K562 treated with DMSO at 1 percent for 24 hours (cell line): Measurements from ENCODE around the gene MYMK. TPM values are rescaled to one million over a fixed set of nuclear protein-coding genes. Genes with fewer than 3 reads are reported as not detected.

ENCODE experiments used
- total RNA-seq: library from RNA; unstranded; fragments of 300-600 nt; gene quantifications from 2 replicates; pipeline ENCODE4 v1.2.3, GENCODE V29; 2022; ENCODE audit warnings: low read depth; ENCODE audit not compliant: insufficient read depth

The MYMK gene
- not detected in 2 replicates for total RNA-seq

DNA sequence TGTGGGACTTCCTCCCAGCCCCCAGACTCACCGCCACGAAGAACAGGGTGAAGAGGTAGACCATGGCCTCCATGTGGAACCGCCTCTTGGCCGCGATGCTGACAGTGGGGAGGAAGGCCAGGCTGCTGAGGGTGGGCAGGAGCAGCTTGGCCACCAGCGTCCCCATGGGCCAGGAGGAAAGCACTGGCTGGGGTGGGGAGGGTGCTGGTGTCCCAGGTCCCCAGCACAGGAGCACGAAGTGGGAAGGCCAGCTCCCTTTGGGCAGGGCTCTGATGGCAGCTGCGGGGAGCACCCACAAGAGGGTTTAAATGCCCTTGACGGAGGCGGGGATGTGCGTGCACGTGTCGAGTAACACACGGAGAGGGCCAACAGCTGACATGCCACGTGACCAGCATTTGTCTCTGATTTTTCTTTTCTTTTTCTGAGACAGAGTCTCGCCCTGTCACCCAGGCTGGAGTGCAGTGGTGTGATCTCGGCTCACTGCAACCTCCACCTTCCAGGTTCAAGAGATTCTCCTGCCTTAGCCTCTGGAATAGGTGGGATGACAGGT, at the start of gene MYMK:
Gene MYMK, minus strand, starts transcription at position 281 of the 550 bp plus-strand sequence. Its CDS starts 115 bp downstream, at position 166.

DNA sequence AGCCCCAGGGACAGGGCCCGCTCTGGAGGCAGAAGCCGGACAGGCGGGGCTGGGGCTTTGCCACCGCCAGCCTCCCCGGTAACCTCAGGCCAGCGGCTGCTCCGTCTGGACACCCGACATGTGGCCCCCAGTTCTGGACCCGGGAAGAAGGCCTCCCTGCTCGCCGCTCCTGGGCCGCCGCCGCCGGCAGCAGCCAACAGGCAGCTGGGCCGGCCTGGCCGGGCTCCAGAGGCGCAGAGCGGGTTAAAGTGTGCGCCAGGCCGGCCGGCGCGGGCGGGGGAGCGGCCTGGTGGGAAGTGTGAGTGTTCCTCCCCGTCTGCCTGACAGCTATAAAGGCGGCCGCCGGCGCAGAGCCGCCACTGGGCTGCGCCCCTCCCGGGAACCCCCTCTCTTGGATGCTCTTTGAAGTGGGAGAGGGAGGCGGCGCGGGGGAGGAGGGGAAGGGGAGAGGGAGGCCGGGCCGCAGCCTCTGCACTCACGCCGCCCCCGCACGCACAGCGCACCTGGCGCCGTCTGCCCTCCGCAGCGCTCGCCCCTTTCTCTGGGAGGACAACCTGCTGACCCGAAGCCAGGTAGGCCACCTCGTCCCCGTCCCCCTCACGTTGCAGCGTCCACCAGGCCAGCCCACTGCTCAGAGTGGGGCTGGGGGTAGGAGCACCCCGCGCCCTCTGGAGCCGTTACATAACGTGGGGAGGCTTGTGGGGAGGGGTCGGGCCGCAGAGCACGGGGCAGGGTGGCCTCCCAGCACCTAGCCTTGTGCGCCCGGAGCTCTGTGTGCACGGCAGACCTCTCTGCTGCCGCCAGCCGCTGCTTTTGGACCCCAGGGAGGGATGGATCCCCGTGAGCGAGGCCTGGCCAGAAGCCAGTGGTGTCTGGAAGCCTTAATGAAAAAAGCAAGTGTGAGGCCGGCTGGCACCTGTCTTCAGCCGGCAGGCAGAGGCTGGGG, 9.9 kb upstream of the MYMK start, which contains the start of gene ADAMTSL2:
Gene ADAMTSL2, plus strand, starts transcription at position 359 of the 946 bp plus-strand sequence. CDS start 2,009 bp downstream, outside the sequence.

DNA sequence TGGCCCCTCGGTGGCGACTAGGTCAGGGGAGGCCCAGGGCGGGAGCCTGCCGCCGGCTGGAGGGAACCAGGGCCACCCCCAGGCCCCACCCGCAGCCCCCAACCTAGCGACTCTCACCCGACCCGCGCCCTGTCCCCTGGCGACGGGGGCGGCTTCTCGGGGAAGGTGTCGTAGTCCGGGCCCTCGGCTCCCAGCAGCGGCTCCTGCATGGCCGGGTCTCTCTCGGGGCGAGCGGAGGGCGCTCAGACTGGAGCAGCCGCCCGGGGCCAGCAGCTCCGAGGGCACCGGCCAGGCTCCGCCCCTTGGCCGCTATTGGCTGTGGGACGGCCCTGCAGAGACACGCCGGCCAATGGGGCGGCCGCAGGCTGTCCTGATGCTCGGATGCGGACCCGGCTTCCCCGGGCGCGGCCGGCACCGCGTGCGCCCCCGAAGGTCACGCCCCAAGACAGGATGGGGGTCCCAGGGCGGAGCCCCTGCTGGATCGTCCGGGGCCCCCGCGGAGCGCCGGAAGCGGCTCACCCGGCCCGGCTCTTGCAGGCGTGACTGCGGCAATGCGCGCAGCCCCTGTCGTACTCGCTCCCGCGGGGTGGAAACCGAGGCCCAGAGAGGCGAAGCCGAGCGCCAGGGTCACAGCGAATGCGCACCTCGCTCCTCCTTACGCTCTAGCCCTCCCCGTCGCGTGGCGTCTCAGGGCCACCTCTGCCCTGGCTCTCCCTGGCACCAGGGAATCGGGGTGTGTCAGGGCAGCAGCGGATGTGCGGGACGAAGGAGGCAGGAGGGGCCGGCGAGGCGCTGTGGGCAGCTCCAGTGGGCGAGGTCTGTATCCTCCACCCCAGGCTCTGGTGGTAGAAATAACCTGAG, 45.7 kb downstream of the MYMK start, which contains the start of gene SLC2A6:
Gene SLC2A6, minus strand, starts transcription at position 249 of the 861 bp plus-strand sequence. Its CDS starts 40 bp downstream, at position 209.

Other genes starting within 250 kb of the MYMK start
- gene ABO, start 249.8 kb downstream of the MYMK start, total RNA-seq, result 6.8 and 14.1 TPM in 2 replicates
- gene SURF6, start 188.8 kb downstream of the MYMK start, total RNA-seq, result 23.6 and 25.8 TPM in 2 replicates
- 31.3 and 35.9 TPM in 2 replicates for gene MED22, start 176.8 kb downstream of the MYMK start, total RNA-seq
- 5,124 and 5,344 TPM in 2 replicates for gene RPL7A, start 176.7 kb downstream of the MYMK start, total RNA-seq
- 54.6 and 55.3 TPM in 2 replicates for gene SURF1, start 168.5 kb downstream of the MYMK start, total RNA-seq
- gene SURF2, start 168.4 kb downstream of the MYMK start, total RNA-seq, result 55.8 and 60.9 TPM in 2 replicates
- 174 and 178 TPM in 2 replicates for gene SURF4, start 148.9 kb downstream of the MYMK start, total RNA-seq
- gene STKLD1, start 148.6 kb downstream of the MYMK start, total RNA-seq, result 0.63 and 2.1 TPM in 2 replicates
- 28.6 and 30.7 TPM in 2 replicates for gene REXO4, start 106.9 kb downstream of the MYMK start, total RNA-seq
- 0.79 and 1.3 TPM in 2 replicates for gene ADAMTS13, start 102.6 kb downstream of the MYMK start, total RNA-seq
- gene CACFD1, start 65.0 kb downstream of the MYMK start, total RNA-seq, result 16.9 and 18.2 TPM in 2 replicates
- 11.6 and 11.7 TPM in 2 replicates for gene SLC2A6, start 45.9 kb downstream of the MYMK start, total RNA-seq
- not detected in 2 replicates for gene ADAMTSL2, start 9.7 kb upstream of the MYMK start, total RNA-seq
- gene FAM163B, start 84.4 kb upstream of the MYMK start, total RNA-seq, result not detected in 2 replicates
- not detected in 2 replicates for gene DBH, start 111.4 kb upstream of the MYMK start, total RNA-seq
- gene SARDH, start 213.4 kb upstream of the MYMK start, total RNA-seq, result 0.17 TPM in 1 of 2 replicates, not detected in the other